H1 (cell line): ENCODE measurements around the gene ZNF33B.

ENCODE experiments used
- EZH2 ChIP-seq: fragments of 200-600 bp; sonication (generic); IDR thresholded peaks from 2 replicates; pipeline ENCODE4 v1.7.1; 2012; ENCODE audit warnings: low read depth, mild to moderate bottlenecking, moderate library complexity, low read length, inconsistent platforms; ENCODE audit not compliant: severe bottlenecking
- POLR2A ChIP-seq, 2 experiments: IDR thresholded peaks; 1 replicate in 1 of 2; 2 replicates in 1 of 2; pipeline ENCODE4 v1.6.1; 2011; ENCODE audit warnings: low read depth in 2 of 2, low read length in 2 of 2, mild to moderate bottlenecking in 2 of 2; ENCODE audit errors: control extremely low read depth in 1 of 2
- YY1 ChIP-seq: IDR thresholded peaks from 2 replicates; pipeline ENCODE4 v1.6.1; 2011; ENCODE audit warnings: low read depth, mild to moderate bottlenecking, low read length
- ZNF274 ChIP-seq: IDR thresholded peaks from 2 replicates; pipeline ENCODE4 v1.7.0; 2012; ENCODE audit warnings: low read length, borderline replicate concordance; ENCODE audit errors: extremely low read depth
- TF ChIP-seq, protein P1 (sequence below), 3 experiments: IDR thresholded peaks; 1 replicate in 2 of 3; 2 replicates in 1 of 3; pipeline versions ENCODE4 v1.5.1 to v1.6.1; 2011; ENCODE audit warnings: low read length in 3 of 3, mild to moderate bottlenecking in 3 of 3, inconsistent platforms in 2 of 3, low read depth in 1 of 3, moderate library complexity in 1 of 3; ENCODE audit not compliant: insufficient read depth in 1 of 3; ENCODE audit errors: control extremely low read depth in 1 of 3

DNA sequence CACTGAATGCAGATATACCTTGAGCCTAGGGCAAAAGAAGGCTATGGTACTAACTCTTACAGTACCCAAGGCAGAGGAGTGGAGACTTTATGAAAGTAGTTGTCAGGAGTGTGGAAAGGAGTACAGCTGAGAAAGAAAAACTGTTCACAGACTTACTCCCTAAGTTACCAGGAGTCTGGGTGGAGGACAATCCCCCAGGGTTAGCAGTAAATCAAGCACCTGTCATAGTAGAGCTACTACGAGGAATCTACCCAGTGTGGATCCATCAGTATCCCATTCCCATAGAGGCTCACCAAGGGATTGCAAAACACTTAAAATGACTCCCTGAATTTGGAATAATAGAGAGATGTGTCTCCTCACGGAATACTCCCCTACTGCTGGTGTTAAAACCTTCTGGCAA, 10.1 kb upstream of the ZNF33B start:
- TF ChIP-seq POLR2A (IDR thresholded peaks at IDR 0.05; ENCODE audit: control extremely low read depth in 1 of 2, low read depth in 2 of 2, low read length in 2 of 2): no peak
- TF ChIP-seq YY1: no peak
- no peak for TF ChIP-seq ZNF274
- TF ChIP-seq, protein P1, sequence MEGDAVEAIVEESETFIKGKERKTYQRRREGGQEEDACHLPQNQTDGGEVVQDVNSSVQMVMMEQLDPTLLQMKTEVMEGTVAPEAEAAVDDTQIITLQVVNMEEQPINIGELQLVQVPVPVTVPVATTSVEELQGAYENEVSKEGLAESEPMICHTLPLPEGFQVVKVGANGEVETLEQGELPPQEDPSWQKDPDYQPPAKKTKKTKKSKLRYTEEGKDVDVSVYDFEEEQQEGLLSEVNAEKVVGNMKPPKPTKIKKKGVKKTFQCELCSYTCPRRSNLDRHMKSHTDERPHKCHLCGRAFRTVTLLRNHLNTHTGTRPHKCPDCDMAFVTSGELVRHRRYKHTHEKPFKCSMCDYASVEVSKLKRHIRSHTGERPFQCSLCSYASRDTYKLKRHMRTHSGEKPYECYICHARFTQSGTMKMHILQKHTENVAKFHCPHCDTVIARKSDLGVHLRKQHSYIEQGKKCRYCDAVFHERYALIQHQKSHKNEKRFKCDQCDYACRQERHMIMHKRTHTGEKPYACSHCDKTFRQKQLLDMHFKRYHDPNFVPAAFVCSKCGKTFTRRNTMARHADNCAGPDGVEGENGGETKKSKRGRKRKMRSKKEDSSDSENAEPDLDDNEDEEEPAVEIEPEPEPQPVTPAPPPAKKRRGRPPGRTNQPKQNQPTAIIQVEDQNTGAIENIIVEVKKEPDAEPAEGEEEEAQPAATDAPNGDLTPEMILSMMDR (IDR thresholded peaks at IDR 0.05; ENCODE audit: control extremely low read depth in 1 of 3, insufficient read depth in 1 of 3, low read depth in 1 of 3, low read length in 3 of 3): no peak
- TF ChIP-seq EZH2: no peak
